A673 (cell line): ENCODE results near the gene SP140L. TPM values are rescaled to one million over a fixed set of nuclear protein-coding genes. Genes with fewer than 3 reads are reported as not detected.

Source experiments
- BruUV-seq: library from RNA; stranded (reverse); fragments of 400-500 nt; replicated peaks from 2 replicates; lab custom pipeline; 2021; lab: Mats Ljungman, UMichigan
- CTCF ChIA-PET: fragments of 300-600 bp; sonication (Branson Sonifier 250); formaldehyde crosslinking; loops from one replicate; lab custom pipeline; 2022; ENCODE audit warnings: antibody characterized with exemption; lab: Charles Lee
- POLR2A ChIA-PET: fragments of 300-600 bp; sonication (Branson Sonifier 250); formaldehyde crosslinking; loops from one replicate; lab custom pipeline; 2022; ENCODE audit warnings: antibody characterized with exemption; ENCODE audit not compliant: low non-redundant PET; lab: Charles Lee
- DNase-seq: peaks from one replicate; pipeline ENCODE4 v3.0.0-alpha.2; 2015; ENCODE audit warnings: low spot score
- H3K27ac ChIP-seq: fragments of 200-600 bp; sonication (generic); 2 replicates; pipeline ENCODE4 v1.5.1; 2016; ENCODE audit warnings: mixed run types, low read depth, mild to moderate bottlenecking, mixed read lengths, antibody characterized with exemption, low read length; ENCODE audit not compliant: poor library complexity, severe bottlenecking
- H3K27me3 ChIP-seq: fragments of 200-600 bp; sonication (generic); replicated peaks from 2 replicates; pipeline ENCODE4 v1.6.1; 2017; ENCODE audit warnings: mixed run types, low read depth, mild to moderate bottlenecking, mixed read lengths, antibody characterized with exemption, low read length; ENCODE audit not compliant: insufficient read depth, poor library complexity
- H3K36me3 ChIP-seq: fragments of 200-600 bp; sonication (generic); 2 replicates; pipeline ENCODE4 v1.6.1; 2016; ENCODE audit warnings: mixed run types, mild to moderate bottlenecking, mixed read lengths, antibody characterized with exemption, low read length; ENCODE audit not compliant: insufficient read depth, poor library complexity, severe bottlenecking
- H3K4me1 ChIP-seq: fragments of 200-600 bp; sonication (generic); 2 replicates; pipeline ENCODE4 v1.6.1; 2017; ENCODE audit warnings: mixed run types, mild to moderate bottlenecking, mixed read lengths, antibody characterized with exemption, low read length; ENCODE audit not compliant: insufficient read depth, poor library complexity, severe bottlenecking
- H3K4me3 ChIP-seq: fragments of 200-600 bp; sonication (generic); 2 replicates; pipeline ENCODE4 v1.5.1; 2016; ENCODE audit warnings: low read depth, mixed run types, mild to moderate bottlenecking, mixed read lengths, low read length; ENCODE audit not compliant: poor library complexity, severe bottlenecking
- H3K9me3 ChIP-seq: fragments of 200-600 bp; sonication (generic); 2 replicates; pipeline ENCODE4 v1.6.1; 2016; ENCODE audit warnings: mixed run types, low read depth, mild to moderate bottlenecking, mixed read lengths, antibody characterized with exemption, low read length; ENCODE audit not compliant: poor library complexity, severe bottlenecking
- EZH2 ChIP-seq: fragments of 200-600 bp; sonication (generic); IDR thresholded peaks from 2 replicates; pipeline ENCODE4 v1.6.1; 2017; ENCODE audit warnings: borderline replicate concordance, low read depth, mild to moderate bottlenecking, mixed read lengths, antibody characterized with exemption, low read length; ENCODE audit not compliant: poor library complexity, severe bottlenecking
- intact Hi-C: fragments of 100-400 bp; cut with micrococcal nuclease; formaldehyde crosslinking; loops from one replicate; pipeline ENCODE4 v1.10.0; 2022; ENCODE audit not compliant: unreplicated experiment
- total RNA-seq: library from RNA; stranded (reverse); gene quantifications from 2 replicates; pipeline ENCODE4 v1.2.3, GENCODE V29; 2021
- TF ChIP-seq, protein P1 (sequence below): fragments of 300-800, 200-600 bp; sonication (generic); conservative IDR thresholded peaks from 2 replicates; pipeline ENCODE4 v1.5.1; 2017; ENCODE audit warnings: low read depth, mild to moderate bottlenecking, antibody characterized with exemption, low read length, moderate library complexity, mixed read lengths

Gene SP140L
- total RNA-seq, 1 experiment from 2014 or later: 0.37 TPM

DNA sequence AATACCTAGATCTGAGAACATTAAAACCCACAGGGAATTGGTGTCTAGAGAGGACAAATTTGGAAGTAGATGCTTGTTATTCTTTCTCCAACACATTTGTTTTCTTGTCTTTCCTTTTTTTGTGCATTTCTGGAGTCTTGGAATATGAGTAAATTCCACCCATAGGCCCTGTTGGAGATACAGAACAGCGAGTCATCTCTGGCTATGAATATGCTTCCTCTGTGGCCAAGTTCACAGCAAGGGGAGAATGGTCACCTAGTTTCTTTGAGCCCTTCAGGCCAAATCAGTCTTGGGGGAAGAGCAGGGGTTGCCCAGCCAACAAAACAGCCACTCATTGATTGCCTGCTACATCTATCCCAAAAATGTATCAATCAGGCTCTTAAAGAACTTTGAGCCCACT lies 31.3 kb downstream of the SP140L start:
- no peaks in the 10 kb centered on the region for H3K36me3 ChIP-seq
- no TSS peak for BruUV-seq
- TF ChIP-seq EZH2: no peak
- TF ChIP-seq, protein P1, sequence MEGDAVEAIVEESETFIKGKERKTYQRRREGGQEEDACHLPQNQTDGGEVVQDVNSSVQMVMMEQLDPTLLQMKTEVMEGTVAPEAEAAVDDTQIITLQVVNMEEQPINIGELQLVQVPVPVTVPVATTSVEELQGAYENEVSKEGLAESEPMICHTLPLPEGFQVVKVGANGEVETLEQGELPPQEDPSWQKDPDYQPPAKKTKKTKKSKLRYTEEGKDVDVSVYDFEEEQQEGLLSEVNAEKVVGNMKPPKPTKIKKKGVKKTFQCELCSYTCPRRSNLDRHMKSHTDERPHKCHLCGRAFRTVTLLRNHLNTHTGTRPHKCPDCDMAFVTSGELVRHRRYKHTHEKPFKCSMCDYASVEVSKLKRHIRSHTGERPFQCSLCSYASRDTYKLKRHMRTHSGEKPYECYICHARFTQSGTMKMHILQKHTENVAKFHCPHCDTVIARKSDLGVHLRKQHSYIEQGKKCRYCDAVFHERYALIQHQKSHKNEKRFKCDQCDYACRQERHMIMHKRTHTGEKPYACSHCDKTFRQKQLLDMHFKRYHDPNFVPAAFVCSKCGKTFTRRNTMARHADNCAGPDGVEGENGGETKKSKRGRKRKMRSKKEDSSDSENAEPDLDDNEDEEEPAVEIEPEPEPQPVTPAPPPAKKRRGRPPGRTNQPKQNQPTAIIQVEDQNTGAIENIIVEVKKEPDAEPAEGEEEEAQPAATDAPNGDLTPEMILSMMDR: no peak
- no peak overlapping the region for H3K4me3 ChIP-seq
- peaks cover 11% of the 10 kb centered on the region for H3K27me3 ChIP-seq
- no peaks in the 10 kb centered on the region for H3K4me1 ChIP-seq
- H3K9me3 ChIP-seq: peaks cover 4% of the 10 kb centered on the region
- intact Hi-C loops: no loop called here
- ChIA-PET POLR2A (no interaction called here), CTCF (no interaction called here)
- H3K27ac ChIP-seq: no peak overlapping the region
- no peak for DNase-seq

DNA sequence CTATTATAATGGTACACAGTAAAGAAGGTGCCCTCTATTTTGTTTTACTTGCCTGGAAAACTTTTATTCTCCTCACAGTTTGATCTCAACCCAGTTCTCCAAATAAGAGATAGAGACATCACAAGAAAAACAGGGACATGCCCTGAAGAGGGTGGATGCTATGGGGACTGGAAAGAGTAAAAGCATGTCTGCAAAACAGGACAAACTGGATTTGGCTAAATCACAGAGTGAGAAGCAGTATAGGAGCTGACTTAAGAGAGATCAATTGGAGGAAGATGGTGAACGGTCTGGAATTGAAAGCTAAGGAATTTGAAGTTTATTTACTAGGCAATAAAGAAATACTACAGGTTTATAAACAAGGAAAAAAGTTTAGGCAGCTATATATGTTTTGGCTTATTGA lies 33.0 kb downstream of the SP140L start:
- Histone ChIP-seq H3K4me3 (no peak overlapping the region), H3K27ac (no peak overlapping the region), H3K36me3 (no peaks in the 10 kb centered on the region), H3K4me1 (no peaks in the 10 kb centered on the region), H3K27me3 (peaks cover 7% of the 10 kb centered on the region), H3K9me3 (peaks cover 4% of the 10 kb centered on the region)
- no TSS peak for BruUV-seq
- TF ChIP-seq EZH2: no peak
- TF ChIP-seq, protein P1: no peak
- no peak for DNase-seq
- POLR2A ChIA-PET: no interaction called here
- CTCF ChIA-PET: no interaction called here
- intact Hi-C loops: no loop called here

DNA sequence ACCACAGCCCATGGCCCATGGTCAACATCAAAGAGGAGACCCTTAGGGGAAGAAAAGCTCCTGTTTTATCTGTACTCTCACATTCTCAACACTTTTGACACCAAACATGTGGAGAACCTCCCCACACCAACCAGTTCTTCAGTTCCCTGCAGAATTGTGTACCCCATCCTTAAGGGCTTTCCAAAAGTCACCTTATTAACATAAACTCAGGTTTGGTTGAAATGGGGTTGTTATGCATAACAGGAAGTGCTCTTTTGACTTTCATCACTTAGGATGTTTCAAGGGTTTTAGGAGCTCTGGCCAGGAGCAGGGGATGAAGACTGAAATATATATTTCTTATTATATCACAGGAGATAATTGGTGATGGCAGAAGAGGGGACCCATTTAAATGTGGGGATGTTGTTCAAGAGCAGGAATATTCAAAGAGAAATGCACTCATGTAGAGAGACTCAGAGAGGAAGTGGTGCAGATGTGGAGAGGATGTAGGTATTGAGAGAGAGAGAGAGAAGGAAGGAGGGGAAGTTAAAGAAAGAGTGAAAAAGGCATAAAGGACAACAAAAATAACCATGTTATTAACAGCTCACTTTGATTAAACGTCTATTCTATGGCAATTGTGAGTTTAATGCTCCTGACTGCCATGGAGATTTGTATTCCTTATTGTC lies 35.2 kb downstream of the SP140L start:
- no TSS peak for BruUV-seq
- TF ChIP-seq, protein P1: no peak
- no peak for TF ChIP-seq EZH2
- DNase-seq: no peak
- ChIA-PET POLR2A (no interaction called here), CTCF (no interaction called here)
- H3K9me3 ChIP-seq: peaks cover 4% of the 10 kb centered on the region
- H3K27ac ChIP-seq: no peak overlapping the region
- H3K36me3 ChIP-seq: no peaks in the 10 kb centered on the region
- H3K27me3 ChIP-seq: no peaks in the 10 kb centered on the region
- no peaks in the 10 kb centered on the region for H3K4me1 ChIP-seq
- H3K4me3 ChIP-seq: no peak overlapping the region
- intact Hi-C loops: no loop called here
